GM19438 (cell line): ENCODE measurements around the gene SOX1.

ENCODE experiments used
- ATAC-seq: cut with Tn5 transposase; IDR thresholded peaks from one replicate; pipeline ENCODE4 v1.9.1; 2021; ENCODE audit warnings: low read depth; ENCODE audit not compliant: unreplicated experiment

Gene SOX1

GRCh38 chr13:112058519-112058873, 8.5 kb upstream of the SOX1 start:
- ATAC-seq = no peak

GRCh38 chr13:112058941-112059340, 8.0 kb upstream of the SOX1 start:
- ATAC-seq = no peak

DNA sequence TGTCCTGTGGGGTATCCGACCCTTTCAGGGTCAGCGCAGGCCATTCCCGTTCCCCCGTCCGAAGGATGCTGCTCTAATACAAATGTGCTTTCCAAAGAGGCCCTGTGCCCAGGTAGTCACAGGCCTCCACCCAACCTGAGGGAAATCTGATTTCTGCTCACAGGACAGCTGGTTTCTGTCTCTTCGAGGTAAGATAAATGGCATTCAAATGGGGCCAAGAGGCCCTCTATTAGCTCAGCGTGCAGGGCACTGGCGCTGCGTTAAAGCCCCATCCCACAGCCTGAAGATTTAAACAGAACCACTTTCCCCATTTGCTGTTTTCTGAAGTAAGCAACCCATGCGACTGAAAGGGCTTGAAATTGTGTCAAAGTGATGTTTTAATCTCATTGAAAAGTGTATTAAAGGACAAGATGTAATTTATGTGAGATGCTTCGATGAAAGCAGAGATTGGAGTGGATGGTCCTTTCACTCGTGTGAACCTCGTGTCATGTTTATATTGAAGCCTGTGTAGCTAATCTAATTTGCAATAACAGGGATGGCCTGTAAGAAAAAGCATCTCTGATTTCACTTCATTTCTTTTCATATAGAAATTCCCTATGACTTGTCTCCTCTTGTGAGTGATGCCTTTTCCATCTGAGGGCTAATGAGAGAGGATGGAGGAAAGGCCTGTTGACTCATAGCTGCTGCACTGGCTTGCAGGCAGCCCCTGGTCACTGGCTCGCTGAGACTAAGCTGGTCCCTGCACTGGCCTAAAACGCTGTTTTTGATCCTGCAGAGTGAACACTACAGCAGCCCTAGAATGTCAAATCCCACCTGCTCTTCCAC, 7.3 kb upstream of the SOX1 start:
- ATAC-seq = no peak

- no peak for ATAC-seq
These were observed 6.6 kb upstream of the SOX1 start for GRCh38 chr13:112060282-112060830.

GRCh38 chr13:112060899-112061366, 6.0 kb upstream of the SOX1 start:
- ATAC-seq = no peak

GRCh38 chr13:112061367-112062061, 5.4 kb upstream of the SOX1 start:
- no peak for ATAC-seq

DNA sequence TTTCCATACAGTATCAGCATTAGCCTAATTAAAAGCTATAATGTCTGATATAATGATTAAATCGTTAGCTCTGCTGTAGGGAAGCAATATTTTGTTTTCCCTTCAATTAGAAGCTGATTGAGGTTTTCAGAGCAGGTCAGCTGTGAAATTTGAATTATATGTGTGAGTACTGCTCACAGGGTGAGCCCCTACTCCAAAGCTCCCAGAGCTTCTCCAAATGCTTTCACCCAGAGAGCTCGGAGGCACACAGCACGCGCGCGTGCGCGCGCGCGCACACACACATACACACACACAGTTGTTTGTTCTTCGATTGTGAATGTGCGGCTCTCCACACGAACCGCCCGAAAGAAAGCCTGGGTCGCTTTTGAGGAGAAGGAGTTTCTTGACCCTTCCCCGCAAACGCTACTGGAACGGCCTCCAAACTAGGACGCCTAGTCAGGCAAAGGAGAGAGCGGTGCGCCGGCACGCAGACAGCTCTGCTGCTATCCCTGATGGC, 4.8 kb upstream of the SOX1 start:
- no peak for ATAC-seq

DNA sequence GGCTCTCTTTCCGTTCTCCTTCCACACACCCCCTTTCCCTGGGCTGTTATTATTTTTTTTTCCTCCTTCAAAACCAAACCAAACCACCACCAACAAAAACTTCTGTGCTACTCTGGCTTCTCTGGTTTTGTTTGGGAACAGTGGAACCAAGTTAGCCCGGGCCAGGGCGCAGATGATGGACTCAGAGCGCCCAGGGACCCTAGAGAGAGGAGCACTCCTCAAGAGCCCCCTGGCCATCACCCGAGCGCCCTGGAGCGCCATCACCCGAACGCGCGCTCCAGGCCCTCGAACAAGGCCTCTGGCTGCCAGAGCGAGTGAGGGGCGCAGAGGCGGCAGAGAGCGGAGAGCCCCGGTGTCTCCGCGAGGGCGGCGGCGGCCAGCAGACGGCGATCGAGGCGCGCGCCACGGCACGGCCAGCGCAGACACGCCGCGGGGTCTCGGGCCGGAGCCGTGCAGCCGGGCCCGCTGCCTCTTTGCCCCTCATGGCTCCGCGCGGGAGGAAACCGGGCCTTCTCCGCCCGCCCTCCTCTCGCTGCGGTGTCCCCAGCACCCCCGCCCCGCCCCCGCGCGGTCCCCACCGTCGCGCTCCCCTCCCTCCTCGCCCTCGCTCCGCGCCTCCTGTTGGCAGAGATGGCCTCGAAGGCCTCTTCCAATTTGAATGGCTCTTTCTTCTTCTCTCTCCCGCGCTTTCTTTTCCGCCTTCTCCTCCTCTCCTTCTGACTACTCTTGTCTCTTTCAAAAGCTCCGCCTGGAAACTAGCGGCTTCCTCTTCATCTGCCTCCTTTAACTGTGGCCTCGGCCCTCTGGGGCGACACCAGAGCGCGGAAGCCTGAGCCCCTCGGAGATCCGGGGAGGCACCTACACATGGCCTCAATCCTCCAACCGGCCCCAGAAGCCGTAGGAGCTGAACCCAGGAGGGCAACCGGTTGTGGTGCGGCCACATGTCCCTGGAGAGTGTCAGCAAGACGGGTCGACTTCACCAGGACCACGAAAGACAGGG, 4.1 kb upstream of the SOX1 start:
- ATAC-seq = no peak

DNA sequence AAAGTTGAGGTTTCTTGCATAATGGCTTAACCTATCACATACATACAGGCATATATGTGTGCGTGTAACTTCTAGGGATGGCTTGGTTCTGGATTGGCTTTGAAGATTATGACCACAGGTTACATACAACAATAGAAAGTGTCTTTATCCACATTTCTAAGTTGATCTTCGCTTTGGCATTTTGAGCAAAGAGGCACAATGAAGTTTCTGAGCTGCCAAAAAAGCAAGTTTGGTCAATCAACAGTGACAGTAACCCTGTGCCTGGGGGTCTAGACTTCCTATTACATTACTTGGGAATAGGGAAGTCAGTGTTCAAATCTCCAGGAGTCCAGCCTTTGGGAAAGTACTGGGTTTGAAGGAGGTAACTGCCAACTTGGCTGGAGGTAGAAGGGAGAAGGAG, 3.1 kb upstream of the SOX1 start:
- ATAC-seq = no peak

GRCh38 chr13:112064222-112064621, 2.7 kb upstream of the SOX1 start:
- ATAC-seq = no peak

DNA sequence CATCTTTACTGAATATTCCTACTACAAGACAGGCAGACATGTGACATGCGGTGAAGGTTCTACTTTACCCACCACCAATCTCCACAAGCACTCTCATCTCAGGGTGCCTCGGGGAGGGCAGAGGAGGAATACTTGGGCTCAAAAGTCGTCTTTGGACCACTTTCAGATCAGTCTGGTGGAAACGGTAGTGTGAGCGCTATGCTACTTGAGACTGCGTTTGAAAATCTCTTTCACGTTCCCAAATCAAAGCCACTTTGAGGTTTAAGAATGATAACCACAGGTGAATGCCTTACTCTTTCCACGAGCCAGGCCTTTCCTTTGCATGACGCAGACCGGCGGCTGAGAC, 1.5 kb upstream of the SOX1 start:
- ATAC-seq = no peak

DNA sequence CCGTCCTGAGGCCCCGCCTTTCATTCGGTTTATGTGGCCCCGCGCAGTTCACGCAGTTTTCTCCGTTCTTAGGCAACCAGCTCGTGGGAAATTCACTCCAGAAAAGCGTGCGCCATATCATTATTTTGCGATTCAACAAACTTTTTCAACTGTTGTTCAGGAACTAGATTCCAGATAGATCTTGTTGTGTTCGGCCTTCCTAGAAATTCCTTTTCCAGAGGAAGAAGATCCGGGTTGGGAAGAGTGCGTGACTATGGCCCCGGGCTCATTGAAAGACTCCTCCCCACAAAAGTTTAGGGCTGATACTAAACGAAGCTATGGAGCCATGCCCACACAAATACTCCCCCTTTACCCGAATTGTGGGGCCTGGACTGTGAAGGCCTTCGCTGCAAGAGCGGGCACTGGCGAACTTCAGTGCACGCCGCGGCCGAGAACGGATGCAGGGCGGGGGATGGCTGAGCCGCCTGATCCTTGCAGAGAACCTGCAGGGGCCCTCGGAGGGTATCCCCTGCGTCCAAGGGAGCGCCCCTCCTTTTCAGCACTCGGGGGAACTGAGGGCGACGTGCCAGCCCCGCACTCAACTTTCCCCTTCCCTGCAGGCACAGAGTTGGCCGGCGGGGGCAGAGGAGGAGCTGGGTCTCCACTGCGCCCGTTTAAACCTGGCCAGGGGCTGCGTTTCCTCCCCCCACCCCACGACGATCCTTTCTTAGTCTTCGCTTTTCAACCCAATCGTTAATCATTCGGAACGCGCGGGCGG, 904 bp upstream of the SOX1 start:
- no peak for ATAC-seq

GRCh38 chr13:112066624-112067004, 335 bp upstream of the SOX1 start:
- no peak for ATAC-seq

- ATAC-seq = no peak
These were observed 1.1 kb downstream of the SOX1 start for GRCh38 chr13:112067871-112068539.

DNA sequence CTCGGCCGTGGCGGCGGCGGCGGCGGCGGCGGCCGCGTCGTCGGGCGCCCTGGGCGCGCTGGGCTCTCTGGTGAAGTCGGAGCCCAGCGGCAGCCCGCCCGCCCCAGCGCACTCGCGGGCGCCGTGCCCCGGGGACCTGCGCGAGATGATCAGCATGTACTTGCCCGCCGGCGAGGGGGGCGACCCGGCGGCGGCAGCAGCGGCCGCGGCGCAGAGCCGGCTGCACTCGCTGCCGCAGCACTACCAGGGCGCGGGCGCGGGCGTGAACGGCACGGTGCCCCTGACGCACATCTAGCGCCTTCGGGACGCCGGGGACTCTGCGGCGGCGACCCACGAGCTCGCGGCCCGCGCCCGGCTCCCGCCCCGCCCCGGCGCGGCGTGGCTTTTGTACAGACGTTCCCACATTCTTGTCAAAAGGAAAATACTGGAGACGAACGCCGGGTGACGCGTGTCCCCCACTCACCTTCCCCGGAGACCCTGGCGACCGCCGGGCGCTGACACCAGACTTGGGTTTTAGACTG, 1.7 kb downstream of the SOX1 start:
- no peak for ATAC-seq

- no peak for ATAC-seq
These were observed 2.3 kb downstream of the SOX1 start for GRCh38 chr13:112069061-112069844.

- ATAC-seq = no peak
These were observed 2.9 kb downstream of the SOX1 start for GRCh38 chr13:112069845-112070251.

DNA sequence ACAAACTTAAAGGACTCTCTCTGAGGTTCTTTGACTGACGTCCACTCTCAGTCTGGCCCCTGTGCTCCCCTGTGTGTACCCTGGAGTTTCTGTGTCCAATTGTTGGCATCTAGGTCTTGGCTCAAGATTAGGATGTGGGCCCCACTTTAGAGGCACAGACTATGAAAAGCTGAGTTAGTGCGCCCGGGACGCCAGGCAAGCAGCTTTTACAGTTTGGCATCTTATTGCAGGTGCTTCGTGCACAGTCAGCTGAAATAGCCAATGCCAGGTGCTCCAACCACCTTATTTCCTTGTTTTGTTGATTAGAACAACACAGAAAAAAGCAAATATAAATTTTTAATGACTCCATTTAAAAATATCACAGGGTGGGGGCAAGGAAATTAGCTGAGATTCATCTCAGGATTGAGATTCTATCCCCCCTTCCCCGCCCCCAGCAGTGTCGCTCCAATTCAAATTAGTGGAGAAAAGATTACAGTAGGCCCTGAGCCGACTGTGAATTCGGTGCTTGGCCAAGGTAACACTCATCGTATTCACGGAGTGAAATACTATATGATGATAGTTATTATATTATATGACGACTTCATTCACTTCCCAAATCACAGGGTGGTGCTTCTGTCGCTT, 4.3 kb downstream of the SOX1 start:
- ATAC-seq = no peak
